GM18870 (cell line): ENCODE measurements around the gene COX19.

Source experiments
- ATAC-seq: cut with Tn5 transposase; IDR thresholded peaks from one replicate; pipeline ENCODE4 v1.9.1; 2021; ENCODE audit warnings: moderate library complexity; ENCODE audit not compliant: unreplicated experiment

The COX19 gene

GRCh38 chr7:979886-980571, 4.7 kb upstream of the COX19 start:
- ATAC-seq, result no peak

GRCh38 chr7:979151-979550, 3.8 kb upstream of the COX19 start:
- ATAC-seq, result no peak

- ATAC-seq, result no peak
Observed at GRCh38 chr7:978416-979091, 3.2 kb upstream of the COX19 start.

- ATAC-seq, result no peak
Observed at GRCh38 chr7:978049-978346, 2.6 kb upstream of the COX19 start.

GRCh38 chr7:977326-978048, 2.1 kb upstream of the COX19 start:
- peak; percentile 38 for ATAC-seq

DNA sequence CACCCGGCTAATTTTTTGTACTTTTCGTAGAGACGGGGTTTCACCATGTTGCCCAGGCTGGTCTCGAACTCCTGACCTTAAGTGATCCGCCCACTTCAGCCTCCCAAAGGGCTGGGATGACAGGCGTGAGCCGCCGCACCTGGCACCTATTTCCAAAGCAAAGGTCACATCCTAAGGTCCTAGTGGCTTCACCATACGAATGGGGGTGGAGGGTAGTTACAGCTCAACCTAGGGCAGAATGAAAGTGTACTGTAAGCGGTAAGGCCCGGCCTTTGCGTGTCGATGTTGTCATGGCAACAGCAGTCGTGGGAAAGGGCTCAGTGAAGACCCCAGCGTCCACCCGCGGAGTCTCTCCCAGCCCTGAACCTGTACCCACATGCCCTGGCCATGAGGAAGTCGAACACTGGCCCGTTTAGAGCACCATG, 1.6 kb upstream of the COX19 start:
- no peak for ATAC-seq

- no peak for ATAC-seq
Observed at GRCh38 chr7:975702-976473, 539 bp upstream of the COX19 start.

- no peak for ATAC-seq
Observed at GRCh38 chr7:974172-974571, 1.2 kb downstream of the COX19 start.

DNA sequence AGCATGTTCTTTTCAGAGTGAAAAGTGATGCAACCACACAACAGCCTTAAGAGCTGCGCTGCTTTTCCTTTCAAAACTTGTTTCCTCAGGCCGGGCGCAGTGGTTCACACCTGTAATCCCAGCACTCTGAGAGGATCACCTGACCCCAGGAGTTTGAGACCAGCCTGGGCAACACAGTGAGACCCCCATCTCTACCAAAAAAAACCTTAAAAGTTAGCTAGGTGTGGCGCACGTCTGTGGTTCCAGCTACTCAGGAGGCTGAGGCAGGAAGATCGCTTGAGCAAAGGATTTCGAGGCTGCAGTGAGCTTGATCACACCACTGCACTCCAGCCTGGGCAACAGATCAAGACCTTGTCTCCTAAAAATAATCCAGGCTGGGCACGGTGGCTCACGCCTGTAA, 2.0 kb downstream of the COX19 start:
- ATAC-seq, result no peak

GRCh38 chr7:972676-973309, 2.6 kb downstream of the COX19 start:
- no peak for ATAC-seq

DNA sequence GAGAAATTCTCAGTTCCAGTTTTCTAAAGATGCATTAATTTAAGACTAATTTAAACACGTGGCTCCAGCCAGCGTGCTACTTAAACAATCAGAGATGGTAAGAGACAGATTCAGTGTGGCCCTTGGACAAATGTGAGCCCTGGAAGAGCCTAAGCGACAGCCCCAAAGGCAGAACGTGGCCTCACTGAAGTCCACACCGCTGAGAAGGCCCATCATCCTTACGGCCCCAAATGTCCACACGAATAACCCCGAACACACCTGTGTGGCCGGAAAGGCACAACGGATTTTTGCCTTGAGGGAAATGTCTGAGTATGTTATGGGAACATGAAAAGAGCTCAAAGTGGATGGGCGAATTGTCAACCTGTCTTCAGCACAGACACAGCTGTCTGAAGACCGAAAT, 3.2 kb downstream of the COX19 start:
- no peak for ATAC-seq

- no peak for ATAC-seq
Observed at GRCh38 chr7:970744-971143, 4.6 kb downstream of the COX19 start.

DNA sequence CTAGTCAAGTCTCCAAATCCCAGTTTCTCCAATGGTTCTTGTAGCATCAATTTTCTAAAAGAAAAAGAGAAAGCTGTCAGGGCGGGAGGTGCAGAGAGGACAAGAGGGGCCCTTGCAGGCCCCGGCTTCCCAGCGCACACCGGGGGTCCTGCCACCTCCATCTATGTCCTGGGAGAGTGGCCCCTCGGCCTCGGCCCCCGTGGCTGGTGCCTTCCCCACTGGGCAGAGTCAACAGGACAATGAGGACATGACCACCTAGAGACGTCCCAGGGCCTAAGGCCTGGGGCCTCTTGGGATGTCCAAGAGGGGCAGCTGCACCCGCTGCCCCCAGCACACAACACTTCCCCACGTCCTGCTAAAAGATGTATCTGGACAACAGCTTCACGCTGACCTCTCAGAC, 5.9 kb downstream of the COX19 start:
- ATAC-seq, result no peak

DNA sequence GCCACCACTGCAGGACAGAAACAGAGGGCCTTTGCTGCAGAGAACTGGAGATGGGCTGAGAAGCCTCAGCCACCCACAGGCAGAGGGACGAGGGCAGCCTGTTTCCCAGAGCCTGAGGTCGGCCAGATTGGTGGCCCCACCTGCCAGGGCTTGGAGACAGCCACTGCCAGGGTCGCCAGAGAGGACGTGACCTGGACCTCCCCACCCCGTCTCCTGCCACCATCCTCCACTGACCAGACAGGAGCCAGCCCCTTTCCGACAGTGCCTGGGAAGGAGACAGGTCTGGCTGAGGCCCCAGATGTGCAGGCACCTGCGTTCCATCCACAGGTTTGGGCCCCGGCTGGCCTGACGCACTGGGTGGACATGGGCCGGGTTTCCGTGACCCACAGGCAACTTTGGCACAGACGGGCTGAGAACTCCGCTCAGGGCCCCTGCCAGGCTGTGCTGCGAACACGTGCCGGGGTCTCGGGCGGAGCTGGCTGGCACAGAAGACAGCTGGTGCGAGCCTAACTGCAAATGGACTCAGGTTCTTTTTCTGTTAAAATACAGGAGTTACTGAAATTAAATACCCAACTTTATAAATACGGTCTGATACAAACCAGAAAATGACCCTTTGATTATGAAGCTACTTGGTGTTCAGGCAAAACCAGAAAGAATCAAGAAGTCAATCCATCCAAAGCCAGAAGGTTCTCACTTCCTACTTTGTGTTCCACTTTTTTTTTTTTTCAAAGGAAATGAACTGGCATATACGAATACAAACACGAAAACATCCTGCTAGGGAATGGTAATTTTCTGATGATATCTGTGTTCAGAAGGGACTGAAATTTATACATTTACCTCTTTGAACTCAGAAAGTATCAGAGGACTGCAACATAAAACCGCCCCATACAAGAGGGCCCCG, 6.9 kb downstream of the COX19 start:
- no peak for ATAC-seq

DNA sequence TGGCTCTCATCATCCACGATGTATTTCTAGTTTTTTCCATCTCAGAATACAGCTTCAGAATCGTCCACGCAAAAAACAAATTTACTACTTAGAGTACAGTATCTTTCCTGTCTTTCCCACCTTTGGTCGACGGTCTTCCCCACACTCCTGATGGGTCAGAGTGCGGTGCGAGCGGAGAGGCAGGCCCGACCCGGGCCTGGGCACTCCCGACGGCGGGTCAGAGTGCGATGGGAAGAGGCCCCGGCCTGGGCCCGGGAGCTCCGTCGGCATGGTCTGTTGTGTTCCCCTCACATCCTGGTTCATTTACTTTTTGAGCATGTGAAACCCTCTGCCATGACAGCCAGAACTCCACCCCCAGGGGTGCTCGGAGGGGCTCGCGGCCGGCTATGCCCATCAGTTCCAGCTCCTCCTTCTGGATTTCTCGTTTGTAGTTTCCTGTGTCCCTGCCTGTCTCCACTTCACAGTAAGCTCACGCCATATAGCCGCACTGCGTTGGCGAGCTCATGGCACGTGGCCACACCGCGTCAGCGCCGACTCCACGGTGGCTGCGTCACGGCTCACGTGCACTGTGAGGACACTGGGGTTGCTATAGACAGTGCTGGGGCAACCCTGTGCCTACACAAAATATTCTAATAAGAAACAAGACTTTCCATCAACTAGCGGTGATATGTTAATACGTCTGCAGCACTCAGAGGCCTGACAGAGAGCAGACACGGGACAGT, 7.8 kb downstream of the COX19 start:
- no peak for ATAC-seq

DNA sequence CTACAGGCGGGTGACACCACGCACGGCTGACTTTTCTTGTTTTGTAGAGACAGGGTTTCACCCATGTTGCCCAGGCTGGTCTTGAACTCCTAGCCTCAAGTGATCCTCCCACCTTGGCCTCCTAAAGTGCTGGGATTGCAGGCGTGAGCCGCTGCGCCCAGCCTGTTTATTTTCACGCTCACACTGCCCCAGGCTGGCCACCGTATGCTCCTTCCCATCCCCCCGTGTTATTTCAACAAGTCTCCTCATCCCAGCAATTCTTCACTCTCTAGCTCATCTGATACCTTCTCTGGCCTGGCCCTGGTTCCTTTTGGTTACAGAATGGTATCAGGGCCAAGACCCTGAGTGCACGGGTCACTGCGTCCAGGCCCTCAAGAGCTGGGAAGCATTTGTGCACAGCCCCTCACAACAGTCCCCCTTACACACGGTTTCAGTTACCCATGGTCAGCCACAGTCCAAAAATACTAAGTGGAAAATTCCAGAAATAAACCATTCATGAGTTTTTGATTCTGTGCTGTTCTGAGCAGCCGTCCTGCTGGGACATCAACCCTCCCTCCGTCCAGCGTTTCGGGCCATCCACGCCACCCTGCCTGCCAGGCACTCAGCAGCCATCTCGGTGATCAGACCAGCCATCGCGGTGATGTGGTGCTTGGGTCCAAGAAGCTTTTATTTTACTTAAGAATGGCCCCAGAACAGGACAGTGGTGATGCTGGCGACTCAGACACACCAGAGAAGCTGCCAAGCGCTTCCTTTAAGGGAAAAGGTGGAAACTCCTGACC, 8.9 kb downstream of the COX19 start:
- no peak for ATAC-seq

DNA sequence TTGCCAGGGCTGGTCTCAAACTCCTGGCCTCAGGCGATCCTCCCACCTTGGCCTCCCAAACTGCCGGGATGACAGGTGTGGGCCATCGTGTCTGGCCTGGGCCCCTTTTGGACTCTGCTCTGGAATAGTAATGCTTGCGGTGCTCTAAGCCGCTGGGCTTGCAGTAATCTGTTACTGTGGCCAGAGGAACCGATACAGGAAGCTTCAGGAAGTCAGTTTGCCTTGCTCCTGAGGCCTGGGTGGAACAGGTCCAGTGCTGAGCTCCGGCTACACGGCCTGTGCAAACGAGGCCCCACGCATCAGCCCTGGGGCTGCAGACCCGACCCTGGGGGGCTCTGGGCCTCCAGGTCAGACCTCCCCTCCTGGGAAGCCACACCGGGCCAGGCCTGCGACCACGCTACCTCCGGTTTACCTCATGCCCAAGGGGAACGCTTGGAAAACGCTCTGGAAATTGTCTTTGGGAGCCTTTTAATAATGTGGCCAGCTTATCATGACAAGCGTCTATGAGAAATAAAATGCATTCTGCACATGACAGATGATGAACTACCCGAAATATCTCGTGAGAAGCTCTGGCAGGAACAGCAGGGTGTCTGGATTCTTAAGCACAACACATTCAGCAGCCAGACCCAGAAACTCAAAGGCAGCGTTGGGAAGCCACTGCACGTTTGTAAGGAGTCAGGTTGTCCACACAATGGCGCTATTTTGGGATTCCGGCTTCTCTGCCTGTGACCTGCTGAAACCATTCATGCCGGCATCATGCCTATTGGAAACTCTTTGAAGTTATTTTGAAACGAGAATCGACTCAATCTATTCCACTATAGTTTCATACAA, 10.7 kb downstream of the COX19 start:
- ATAC-seq, result no peak
